ENCODE results near the gene MMP24OS.
"Not testable (repeated sequence)": the region's sequence is repeated elsewhere in the genome, so short reads cannot be mapped to it uniquely, and the experiment has no call there.

MMP24OS gene

GRCh38 chr20:35273449-35274171 lies 4.3 kb downstream of the MMP24OS start:
- no peak for DNase-seq

GRCh38 chr20:35271904-35272303 lies 6.0 kb downstream of the MMP24OS start:
- no peak for DNase-seq

DNA sequence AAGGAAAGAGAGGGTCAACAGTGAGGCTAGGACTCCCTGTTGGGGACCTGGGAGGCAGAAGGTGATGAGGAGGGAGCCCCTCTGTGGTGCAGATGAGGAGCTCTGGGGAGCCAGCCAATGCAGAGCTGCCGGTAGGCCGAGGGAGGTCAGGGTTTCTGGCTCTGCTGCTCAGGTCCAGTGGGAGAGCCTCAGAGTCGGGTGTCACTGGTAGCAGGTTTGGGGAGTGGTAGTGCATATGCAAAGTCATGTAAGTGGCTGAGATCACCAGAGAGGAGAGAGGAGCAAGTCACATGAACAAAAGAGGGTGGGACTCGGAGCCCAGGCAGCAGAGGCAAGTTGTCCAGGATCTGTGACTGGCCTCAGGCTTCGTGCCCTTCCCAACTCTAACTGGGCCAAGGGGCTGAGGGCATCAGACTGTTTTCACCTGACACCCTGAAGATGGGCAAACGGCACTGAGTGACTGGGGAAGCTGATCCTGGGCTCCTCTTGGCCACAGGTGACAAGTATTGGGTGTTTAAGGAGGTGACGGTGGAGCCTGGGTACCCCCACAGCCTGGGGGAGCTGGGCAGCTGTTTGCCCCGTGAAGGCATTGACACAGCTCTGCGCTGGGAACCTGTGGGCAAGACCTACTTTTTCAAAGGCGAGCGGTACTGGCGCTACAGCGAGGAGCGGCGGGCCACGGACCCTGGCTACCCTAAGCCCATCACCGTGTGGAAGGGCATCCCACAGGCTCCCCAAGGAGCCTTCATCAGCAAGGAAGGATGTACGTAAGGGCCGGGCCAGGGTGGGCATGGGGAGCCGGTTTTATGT lies 6.6 kb downstream of the MMP24OS start:
- no peak for DNase-seq

- DNase-seq: no peak
Measured at GRCh38 chr20:35270021-35270902, 7.7 kb downstream of the MMP24OS start.

DNA sequence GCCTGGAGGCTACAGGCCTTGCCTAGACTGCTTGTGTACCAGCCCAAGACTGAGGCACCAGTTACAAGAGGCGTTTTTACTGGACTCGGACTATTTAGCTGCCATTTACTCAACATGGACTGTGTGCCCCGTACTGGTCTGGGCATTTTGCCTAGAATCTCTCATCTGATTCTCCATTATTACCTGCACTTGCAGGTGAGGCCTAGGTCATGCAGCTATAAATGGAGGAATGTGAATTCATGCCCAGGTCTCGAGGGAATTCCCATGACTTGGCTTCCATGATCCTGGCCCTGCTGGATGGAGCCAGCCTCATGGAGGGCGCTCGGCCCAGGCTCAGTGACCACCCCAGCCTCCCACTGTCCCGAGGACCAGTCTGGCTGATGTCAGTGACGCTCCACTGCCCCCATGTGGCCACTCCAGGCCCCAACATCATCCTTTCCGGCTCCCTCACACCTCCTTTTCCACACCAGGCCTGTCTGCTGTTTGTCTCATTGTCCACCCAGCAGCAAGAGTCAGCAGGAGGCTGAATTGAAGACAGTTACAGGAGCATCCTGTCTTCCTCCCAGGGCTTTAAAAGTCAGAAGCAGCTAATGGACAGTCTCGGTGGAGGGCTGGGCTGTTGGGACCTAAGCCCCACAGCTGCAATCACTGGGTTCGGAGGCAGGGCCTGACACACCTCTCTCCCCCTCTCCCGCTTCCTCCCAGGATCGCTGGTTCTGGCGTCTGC lies 8.7 kb downstream of the MMP24OS start:
- DNase-seq: peak; percentile 43

DNA sequence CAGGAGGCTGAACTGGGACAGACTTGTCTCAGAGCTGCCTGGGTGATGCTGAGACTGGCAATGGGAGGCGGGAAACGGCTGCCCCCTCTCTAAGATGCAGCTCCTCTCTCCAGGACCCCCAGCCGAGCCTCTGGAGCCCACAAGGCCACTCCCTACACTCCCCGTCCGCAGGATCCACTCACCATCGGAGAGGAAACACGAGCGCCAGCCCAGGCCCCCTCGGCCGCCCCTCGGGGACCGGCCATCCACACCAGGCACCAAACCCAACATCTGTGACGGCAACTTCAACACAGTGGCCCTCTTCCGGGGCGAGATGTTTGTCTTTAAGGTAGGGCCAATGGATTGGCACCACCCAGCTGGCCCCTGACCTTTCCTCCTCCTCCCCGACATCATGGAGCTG lies 10.8 kb downstream of the MMP24OS start:
- no peak for DNase-seq

GRCh38 chr20:35264755-35265154 lies 13.2 kb downstream of the MMP24OS start:
- DNase-seq: peak; percentile 24

GRCh38 chr20:35263532-35264341 lies 14.2 kb downstream of the MMP24OS start:
- DNase-seq: no peak

- peak; percentile 14 for DNase-seq
Measured at GRCh38 chr20:35262731-35263531, 15.0 kb downstream of the MMP24OS start.

DNA sequence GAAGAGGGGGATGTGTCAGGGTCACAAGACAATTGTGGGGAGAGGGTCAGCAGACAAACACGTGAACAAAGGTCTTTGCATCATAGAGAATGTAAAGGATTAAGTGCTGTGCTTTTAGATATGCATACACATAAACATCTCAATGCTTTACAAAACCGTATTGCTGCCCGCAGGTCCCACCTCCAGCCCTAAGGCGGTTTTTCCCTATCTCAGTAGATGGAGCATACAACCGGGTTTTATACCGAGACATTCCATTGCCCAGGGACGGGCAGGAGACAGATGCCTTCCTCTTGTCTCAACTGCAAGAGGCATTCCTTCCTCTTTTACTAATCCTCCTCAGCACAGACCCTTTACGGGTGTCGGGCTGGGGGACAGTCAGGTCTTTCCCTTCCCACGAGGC lies 15.6 kb downstream of the MMP24OS start:
- not testable (repeated sequence) for DNase-seq

GRCh38 chr20:35260426-35260825 lies 17.5 kb downstream of the MMP24OS start:
- DNase-seq: no peak

DNA sequence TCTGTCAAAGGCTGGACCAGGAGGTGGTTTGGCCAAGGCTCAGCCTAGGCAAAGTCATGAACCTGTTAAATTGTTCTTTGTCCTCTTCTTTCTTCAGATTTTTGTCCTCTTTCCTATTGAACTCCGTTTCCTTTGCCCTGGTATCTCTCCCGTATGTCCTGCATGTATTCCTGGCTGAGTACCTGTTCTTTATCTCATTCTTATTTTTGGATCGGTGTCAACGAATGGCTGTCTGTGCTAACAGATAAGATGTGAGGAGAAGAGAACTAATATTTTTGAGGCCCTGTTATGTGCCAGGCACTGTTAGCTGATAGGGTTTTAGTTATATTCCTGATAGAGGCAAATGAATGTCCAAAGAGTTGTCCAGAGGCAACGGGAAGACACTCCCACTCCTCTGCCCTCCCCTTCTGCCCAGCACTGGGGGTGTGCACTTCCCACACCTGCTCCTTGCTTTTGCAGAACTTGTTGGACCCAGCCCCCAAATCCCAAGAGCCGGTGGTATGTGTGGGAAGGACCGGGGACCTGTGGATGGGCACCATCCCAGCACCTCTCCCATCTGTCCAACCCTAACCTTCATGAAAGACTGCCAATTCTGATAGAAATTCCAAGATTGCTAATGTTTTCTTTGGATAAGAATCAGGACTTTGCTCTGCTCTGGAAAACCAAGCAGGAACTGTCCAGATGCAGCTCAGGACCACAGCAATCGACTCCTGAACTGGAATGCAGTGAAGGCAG lies 20.6 kb downstream of the MMP24OS start:
- no peak for DNase-seq

GRCh38 chr20:35254448-35254999 lies 23.4 kb downstream of the MMP24OS start:
- no peak for DNase-seq

DNA sequence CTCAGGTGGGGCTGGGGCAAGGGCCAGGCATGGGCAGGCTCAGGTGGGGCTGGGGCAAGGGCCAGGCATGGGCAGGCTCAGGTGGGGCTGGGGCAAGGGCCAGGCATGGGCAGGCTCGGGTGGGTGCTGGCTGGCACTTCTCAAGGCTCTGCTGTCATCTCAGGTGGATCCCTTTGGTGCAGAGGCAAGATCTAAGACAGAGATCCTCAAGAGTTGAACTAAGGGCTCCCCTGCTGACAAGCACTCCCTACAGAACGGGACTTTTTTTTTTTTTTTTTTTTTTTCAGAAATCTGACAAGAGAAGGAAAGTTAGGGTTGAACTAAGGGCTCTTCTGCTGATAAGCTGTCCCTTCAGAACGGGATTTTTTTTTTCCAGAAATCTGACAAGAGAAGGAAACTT lies 24.9 kb downstream of the MMP24OS start:
- no peak for DNase-seq

DNA sequence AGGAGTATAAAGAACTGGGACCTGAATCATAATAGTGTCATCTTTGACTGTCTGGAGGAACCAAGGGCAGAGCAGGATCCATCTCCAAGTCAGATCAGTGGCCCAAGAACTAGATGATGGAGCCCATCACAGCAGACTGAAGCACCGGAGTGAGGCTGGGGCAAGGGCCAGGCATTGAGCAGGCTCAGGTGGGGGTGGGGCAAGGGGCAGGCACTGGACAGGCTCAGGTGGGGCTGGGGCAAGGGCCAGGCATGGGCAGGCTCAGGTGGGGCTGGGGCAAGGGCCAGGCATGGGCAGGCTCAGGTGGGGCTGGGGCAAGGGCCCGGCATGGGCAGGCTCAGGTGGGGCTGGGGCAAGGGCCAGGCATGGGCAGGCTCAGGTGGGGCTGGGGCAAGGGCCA lies 25.3 kb downstream of the MMP24OS start:
- not testable (repeated sequence) for DNase-seq

- no peak for DNase-seq
Measured at GRCh38 chr20:35252037-35252461, 25.9 kb downstream of the MMP24OS start.

DNA sequence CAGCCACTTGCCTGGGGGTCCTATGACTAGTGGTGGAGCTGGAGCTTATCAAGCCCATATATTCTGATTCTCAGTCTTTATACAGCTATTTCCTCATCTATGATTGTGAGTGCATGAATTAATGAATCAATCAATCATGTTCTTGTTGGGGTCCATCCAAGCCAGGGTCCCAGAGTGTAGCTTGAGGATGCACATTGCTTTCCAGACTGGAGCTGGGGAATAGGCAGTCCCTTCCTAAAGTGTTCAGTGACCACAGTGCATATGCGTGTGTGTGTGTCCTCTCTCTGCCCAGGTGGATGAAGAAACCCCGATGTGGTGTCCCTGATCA lies 26.3 kb downstream of the MMP24OS start:
- no peak for DNase-seq

DNA sequence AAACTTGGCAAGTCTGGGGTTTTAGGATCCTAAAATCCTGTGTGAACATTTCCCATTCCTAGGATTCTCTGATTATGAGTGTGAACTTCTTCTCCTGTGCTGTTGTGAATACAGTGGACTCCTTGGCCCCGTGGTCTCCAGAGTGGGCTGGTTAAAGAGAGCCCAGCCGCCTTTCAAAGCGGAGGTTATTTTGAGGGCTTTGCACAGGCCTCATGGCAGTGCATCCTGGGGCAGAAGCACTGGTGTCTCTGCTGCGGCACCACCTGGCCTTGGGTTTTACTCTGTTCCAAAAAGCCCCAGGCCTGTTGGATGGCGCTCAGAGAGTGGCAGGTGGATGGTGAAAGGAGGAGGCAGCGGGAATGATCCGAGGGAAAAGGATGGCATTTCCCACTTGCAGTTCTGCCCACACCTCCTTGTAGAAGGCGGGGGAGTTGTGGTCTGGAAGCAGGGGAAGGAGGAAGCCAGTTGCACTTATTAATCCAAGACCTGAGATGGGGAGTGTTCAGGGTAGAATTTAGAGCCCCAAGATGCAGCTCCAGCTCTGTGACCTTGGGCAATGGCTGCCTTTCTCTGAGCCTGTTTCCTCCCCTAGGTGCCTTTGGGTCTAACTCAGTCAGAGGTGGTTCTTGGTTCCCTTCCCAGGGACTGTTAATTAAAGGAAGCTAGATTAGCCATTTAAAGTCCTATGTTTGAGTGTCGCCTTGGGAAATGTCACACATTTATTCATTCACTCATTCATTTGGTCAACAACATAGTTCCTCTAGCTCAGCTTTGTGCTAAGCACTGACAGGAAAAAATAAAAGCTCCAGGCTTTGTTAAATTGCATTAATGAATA lies 29.1 kb downstream of the MMP24OS start:
- no peak for DNase-seq

DNA sequence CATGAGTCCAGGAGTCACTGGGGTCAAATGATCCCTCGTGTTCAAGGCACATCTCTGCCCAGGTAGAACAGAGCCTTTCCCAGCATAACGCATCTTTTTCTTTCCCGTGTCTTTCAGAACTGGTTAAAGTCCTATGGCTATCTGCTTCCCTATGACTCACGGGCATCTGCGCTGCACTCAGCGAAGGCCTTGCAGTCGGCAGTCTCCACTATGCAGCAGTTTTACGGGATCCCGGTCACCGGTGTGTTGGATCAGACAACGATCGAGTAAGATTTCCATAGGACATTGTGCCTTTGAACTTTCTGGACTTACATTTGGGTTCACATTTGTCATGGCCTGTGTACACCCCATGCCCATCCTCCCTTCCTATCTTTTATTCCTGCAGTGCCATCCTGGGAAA lies 31.2 kb downstream of the MMP24OS start:
- no peak for DNase-seq

All from HCEC 1CT (cell line).